ENCODE measurements around the gene RNF115.

DNA sequence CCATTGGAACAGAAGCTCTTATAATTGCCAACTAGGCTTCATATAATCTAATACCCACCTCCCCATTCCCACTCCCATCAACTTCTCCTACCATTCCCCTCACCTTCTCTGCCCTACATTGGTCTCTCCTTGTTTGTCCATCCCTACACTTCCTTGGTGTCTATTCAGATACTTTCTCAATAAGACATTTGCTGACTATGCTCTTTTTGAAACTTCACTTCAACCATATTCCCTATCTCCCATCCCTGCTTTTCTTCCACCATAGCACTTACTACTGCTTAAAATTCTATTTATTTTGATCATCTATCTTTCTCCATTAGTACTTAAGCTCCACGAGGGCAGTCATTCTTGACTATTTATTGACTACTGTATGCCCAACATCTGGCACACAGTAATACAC, 64.2 kb downstream of the RNF115 start:
- no peak for TF ChIP-seq EP300 (IDR thresholded peaks at IDR 0.05)
- TF ChIP-seq, protein P1, sequence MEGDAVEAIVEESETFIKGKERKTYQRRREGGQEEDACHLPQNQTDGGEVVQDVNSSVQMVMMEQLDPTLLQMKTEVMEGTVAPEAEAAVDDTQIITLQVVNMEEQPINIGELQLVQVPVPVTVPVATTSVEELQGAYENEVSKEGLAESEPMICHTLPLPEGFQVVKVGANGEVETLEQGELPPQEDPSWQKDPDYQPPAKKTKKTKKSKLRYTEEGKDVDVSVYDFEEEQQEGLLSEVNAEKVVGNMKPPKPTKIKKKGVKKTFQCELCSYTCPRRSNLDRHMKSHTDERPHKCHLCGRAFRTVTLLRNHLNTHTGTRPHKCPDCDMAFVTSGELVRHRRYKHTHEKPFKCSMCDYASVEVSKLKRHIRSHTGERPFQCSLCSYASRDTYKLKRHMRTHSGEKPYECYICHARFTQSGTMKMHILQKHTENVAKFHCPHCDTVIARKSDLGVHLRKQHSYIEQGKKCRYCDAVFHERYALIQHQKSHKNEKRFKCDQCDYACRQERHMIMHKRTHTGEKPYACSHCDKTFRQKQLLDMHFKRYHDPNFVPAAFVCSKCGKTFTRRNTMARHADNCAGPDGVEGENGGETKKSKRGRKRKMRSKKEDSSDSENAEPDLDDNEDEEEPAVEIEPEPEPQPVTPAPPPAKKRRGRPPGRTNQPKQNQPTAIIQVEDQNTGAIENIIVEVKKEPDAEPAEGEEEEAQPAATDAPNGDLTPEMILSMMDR (IDR thresholded peaks at IDR 0.05), result no peak
- no peak for TF ChIP-seq POLR2A (IDR thresholded peaks at IDR 0.05)

Measured in tibial nerve (tissue), 4 donors.